GM12801 (cell line): Measurements from ENCODE around the gene CEP112.

Source experiments
- TF ChIP-seq, protein P1 (sequence below): IDR thresholded peaks from one replicate; pipeline ENCODE4 v1.5.1; 2011; ENCODE audit warnings: control low read depth; ENCODE audit not compliant: insufficient read length; ENCODE audit errors: extremely low read depth

The CEP112 gene

DNA sequence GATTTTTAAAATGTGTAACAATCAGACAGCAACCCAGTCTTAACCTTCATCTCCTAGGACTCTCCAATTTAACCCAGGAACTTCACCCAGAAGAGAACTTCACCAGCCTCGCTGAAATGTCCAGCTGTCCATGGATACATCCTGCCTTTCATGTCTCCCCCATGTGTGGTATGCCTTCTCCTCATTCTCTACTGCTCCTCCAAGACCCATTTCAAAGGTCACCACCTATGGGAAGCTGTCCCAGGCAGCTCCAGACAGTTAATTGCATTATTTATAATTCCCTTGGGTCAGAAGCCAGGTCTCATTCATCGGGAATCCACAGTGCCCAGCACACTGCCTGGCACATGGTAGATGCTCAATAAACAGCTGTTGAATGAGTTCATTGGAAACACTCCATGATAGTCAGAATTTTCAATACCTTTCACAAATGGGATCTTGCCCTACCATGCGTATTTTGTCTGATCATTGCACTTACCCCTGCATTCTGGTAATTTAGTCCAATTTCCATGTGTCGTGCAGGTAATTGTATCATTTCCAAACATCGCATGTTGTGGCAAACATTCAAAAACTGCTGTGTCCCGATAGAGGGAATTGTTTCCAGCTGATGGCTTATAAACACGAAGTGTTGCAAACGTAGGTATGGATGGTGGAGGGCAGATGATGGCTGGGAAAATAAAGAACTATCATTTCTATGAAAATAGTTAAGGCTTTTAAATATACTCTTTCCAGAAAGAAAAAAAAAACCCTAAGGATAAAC, 28.3 kb upstream of the CEP112 start:
- TF ChIP-seq, protein P1, sequence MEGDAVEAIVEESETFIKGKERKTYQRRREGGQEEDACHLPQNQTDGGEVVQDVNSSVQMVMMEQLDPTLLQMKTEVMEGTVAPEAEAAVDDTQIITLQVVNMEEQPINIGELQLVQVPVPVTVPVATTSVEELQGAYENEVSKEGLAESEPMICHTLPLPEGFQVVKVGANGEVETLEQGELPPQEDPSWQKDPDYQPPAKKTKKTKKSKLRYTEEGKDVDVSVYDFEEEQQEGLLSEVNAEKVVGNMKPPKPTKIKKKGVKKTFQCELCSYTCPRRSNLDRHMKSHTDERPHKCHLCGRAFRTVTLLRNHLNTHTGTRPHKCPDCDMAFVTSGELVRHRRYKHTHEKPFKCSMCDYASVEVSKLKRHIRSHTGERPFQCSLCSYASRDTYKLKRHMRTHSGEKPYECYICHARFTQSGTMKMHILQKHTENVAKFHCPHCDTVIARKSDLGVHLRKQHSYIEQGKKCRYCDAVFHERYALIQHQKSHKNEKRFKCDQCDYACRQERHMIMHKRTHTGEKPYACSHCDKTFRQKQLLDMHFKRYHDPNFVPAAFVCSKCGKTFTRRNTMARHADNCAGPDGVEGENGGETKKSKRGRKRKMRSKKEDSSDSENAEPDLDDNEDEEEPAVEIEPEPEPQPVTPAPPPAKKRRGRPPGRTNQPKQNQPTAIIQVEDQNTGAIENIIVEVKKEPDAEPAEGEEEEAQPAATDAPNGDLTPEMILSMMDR = no peak

DNA sequence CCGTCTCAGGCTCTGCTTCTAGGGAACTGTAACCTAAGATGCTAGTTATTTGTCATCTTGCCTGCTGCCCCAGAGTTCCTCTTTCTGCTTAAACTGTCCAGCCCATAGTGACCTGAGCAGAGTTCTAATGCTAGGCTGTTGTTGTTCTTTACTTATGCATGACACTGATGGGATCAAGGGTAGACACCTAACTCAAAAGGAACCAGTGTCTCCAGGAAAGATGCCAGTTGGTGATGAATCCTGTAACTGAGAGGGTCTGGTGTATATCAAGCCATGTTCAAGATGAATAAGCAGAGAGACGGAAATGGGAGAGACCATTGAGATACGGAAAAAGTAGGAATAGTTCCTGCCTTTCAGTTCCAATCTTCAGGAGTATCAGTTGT, 23.6 kb upstream of the CEP112 start:
- TF ChIP-seq, protein P1 = no peak

DNA sequence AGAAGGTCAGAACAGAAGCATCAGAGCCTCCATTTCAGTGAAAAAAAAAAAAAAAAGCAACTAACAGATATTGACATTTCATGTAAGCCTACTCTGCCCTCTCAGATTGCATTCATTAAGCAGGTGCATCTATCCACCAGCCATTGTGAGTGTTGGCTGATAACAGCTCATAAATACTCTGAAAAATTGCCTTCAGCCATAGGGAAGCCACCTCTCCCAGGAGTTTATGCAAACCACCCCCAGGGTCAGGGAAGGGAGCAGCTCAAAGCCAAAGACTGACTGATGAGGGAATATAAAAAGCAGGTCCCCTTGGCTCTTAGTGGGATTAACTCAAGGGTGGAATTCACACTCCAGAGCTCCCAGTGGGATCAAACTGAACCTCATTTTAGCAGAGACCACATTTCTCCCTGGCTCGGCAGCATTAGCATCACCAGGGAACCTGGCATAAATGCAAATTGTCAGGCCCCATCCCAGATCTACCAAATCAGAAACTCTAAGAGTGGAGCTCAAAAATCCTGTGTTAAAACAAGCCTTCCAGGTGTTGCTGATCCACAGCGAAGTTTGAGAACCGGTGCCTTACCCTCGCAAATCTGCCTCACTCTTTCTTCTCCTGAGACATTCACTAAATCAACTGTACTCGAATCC, 23.1 kb upstream of the CEP112 start:
- TF ChIP-seq, protein P1 = no peak

DNA sequence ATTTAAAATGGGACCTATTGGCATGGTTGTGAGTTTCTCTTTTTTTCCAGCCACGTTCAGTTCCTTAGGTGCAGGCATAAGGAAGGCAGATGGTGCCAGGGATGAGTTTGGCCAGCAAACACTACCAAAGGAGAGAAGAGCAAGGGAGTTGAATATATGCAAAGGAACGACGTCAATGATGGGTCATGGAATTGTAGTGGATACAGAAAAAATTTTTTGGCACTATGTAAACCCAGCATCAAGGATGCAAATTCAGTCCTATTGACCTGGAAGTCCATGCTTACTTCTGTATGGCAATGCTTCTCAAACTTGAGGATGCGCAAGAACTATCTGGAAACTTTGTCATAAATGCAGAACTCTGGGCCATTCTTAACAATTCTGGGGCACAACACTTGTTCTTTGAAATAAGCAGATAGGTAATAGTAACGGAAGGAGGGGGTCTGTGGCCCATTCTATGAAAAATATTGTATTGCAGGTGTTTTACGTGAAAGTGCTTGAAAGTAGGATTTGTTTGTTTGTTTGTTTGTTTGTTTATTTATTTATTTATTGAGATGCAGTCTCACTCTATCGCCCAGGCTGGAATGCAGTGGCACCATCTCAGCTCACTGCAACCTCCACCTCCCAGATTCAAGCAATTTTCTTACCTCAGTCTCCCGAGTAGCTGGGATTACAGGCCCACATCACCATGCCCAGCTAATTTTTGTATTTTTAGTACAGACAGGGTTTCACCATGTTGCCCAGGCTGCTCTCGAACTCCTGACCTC, 19.3 kb upstream of the CEP112 start:
- TF ChIP-seq, protein P1 = no peak

DNA sequence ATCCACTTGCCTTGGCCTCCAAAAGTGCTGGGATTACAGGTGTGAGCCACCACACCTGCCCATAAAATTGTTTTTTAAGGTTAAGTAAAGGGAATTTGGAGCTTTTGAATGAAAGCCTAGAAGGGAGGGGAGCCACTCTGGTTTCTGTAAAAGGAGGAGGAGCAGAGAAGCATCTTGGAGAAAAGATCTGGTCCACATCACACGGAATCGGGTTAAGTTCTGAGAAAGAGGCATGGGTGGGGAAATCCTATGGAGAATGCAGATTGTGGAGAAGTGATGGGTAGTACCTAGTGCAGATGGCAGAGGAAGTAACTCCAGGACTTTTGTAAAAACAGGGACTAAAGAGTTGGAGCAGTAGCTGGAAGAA, 18.3 kb upstream of the CEP112 start:
- TF ChIP-seq, protein P1 = no peak

DNA sequence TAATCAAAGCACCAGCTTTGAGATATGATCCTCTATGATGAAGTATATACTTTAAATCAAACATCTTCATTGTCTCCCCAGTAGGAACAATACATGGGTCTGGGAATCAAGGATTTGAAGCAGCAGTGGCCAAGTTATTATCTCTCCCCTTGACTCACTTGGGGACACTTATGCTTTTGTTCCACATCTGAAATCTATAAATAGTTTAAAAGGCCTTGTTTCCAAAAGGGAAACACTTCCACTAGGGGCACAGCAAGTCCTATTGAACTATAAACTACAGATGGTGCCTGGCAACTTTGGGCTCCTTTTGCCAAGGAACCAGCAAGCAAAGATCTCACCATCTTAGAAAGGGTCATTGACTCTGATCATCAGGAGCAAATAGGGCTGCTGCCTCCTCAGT, 16.0 kb upstream of the CEP112 start:
- TF ChIP-seq, protein P1 = no peak

DNA sequence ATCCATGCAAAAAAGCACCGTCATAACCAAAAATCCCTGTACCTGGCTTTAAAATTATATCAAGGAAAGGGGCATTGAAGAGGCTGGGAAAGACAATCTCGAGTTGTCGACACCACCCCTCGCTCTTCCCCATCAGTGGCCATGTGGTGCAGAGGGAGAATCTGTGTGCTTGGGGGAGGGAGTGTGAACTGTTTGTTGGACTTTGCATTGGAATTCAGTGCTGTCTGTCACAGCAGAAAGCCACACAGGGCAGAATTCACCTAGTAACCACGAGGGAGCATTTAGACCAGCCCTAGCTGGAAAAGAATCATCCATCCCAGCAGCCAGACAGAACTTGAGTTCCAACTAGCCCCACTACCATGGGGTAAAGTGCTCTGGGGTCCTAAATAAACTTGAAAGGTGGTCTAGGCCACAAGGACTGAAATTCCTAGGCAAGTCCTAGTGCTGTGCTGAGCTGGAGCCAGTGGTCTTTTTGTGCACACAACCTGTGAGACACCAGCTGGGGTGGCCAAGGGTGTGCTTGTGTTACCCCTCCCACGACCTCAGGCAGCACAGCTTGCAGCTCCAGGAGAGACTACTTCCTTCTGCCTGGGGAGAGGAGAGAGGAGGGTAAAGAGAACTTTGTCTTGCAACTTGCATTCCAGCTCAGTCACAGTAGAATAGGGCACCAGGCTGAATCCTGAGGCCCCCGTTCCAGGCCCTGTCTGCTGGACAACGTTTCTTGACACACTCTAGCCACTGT, 11.5 kb upstream of the CEP112 start:
- TF ChIP-seq, protein P1 = no peak
